ENCODE measurements around the gene BICRAL. TPM values are rescaled to one million over a fixed set of nuclear protein-coding genes. Genes with fewer than 3 reads are reported as not detected.
"Not testable (repeated sequence)": the region's sequence is repeated elsewhere in the genome, so short reads cannot be mapped to it uniquely, and the experiment has no call there.

The BICRAL gene
- total RNA-seq (10 to 100 TPM; 20.0 to 27.5 (median 25.3) TPM), polyA plus RNA-seq (1 to 10 TPM; 3.4 to 4.8 (median 3.4) TPM)
- long read RNA-seq, donor 1, full-length matches to known transcripts = 1 of 1 reads
- long read RNA-seq, donor 1, partial matches to known transcripts = 0 of 1 reads
- long read RNA-seq, donor 1, other reads (novel, unspliced or antisense) = 0 of 1 reads
- long read RNA-seq, donor 2 = 0 reads

DNA sequence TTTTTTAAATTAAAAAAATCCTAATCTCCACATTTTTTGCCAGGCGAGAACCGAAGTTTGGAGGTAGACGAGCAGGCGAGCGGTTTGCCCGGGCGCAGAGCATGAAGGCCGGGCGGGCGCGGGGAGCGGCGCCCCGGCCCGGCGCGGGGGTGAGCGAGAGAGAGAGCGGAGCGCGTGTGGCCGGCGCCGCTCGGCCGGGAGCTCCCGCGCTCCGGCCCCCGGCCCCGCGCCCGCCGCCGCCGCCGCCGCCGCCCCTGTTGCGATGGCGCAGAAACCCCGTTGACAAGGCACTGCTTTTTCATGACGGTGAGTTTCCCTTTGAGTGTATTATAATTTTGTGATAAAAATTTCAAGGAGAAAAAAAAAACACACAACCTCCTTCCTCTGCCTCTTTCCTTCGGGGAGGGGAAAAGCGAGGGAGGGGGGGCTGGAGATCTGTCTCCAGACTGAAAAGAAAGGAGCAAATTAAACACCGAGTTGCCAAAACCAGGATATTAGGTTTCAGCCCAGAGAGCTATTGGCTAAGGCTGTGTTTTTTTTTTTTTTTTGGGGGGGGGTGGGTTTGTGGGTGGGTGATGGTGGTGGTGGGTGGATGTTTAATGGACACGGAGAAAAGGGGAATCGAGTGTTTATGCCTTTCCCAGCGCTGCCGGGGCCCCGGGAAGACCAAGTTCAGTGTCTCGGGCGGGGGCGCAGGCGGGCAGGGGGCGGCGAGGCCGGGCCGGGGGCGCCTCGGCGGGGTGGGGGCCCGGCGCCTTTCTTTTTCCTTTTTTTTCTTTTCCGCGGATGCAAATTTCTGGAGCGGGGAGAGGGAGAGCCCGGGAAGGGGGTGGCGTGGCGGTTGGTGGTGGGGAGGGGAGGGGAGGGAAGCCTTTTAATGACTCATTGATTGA is at the start of gene BICRAL:
BICRAL (plus strand) TSS at position 257 of the 893 bp plus-strand sequence. CDS start 39,971 bp downstream, outside the sequence.
- intact Hi-C loops (cut with DNase I; ENCODE audit: low total_unique reads) = no loop called here
- H3K4me3 ChIP-seq = peak within 1 kb of the TSS; percentile 46 to 71 (median 56)
- H3K4me1 ChIP-seq = peaks cover 37 to 75% (median 50%) of the 10 kb centered on the region in 6 donors
- DNase-seq = peak; percentile 89
- TF ChIP-seq CTCF (IDR thresholded peaks at IDR 0.05 in 8 of 11, conservative IDR thresholded peaks at IDR 0.05 in 3 of 11) = no peak
- no peak for TF ChIP-seq POLR2A (IDR thresholded peaks at IDR 0.05)
- peak; percentile 36 to 66 (median 62) for TF ChIP-seq POLR2AphosphoS5 (IDR thresholded peaks at IDR 0.05)
- peak within 1 kb of the TSS; percentile 97 to 100 (median 100) for H3K27ac ChIP-seq
- no peaks in the 10 kb centered on the region for H3K27me3 ChIP-seq (replicated peaks in 1 of 7)
- H3K36me3 ChIP-seq = no peaks in the 10 kb centered on the region
- WGBS, 5 donors = 0 to 1% (median 1%) methylated on average over 50 to 68 of the region's 70 CpGs
- H3K9me3 ChIP-seq = no peaks in the 10 kb centered on the region

DNA sequence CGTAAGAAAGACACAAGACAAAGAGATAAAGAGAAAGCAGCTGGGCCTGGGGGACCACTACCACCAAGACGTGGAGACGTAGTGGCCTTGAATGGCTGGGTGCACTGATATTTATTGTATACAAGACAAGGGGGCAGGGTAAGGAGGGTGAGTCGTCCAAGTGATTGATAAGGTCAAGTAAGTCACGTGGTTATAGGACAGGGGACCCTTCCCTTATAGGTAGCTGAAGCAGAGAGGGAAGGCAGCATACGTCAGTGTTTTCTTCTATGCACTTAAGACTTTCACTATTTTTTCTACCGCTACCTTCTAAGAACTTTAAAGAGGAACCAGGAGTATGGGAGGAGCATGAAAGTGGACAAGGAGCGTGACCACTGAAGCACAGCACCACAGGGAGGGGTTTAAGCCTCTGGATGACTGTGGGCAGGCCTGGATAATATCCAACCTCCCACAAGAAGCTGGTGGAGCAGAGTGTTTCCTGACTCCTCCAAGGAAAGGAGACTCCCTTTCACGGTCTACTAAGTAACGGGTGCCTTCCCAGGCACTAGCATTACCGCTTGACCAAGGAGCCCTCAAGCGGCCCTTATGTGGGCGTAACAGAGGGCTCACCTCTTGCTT is 47.9 kb upstream of the BICRAL start:
- H3K4me1 ChIP-seq; DNase-seq; H3K27me3 ChIP-seq (replicated peaks in 1 of 7); H3K27ac ChIP-seq; H3K9me3 ChIP-seq; intact Hi-C loops (cut with DNase I; ENCODE audit: low total_unique reads); H3K4me3 ChIP-seq; H3K36me3 ChIP-seq: not testable (repeated sequence)
- 66 to 82% (median 75%) methylated on average over 13 of the region's 13 CpGs for WGBS, 5 donors

DNA sequence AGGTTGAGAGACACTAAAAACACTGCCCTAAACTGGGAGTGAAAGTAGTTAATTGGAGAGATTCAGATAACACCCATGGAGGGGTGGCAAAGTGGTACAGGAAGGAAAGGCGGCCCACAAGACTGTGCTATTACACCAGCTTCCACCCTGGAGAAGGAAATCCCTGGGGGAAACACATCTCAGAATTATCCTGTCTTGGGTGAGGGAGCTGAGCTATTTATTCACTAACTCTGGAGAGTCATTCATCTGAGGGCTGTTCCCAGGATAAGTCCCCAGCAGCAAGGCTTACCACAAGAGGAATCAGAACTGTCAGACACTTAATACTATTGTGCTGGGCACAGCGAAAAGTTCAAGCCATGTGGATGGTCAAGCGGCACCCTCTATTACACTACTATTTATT is 45.9 kb upstream of the BICRAL start:
- 85 to 96% (median 90%) methylated on average over 3 of the region's 3 CpGs for WGBS, 5 donors
- Histone ChIP-seq H3K4me3 (no peak overlapping the region), H3K27ac (no peak overlapping the region), H3K27me3 (replicated peaks in 1 of 7) (no peaks in the 10 kb centered on the region), H3K36me3 (no peaks in the 10 kb centered on the region), H3K4me1 (no peaks in the 10 kb centered on the region), H3K9me3 (no peaks in the 10 kb centered on the region)
- TF ChIP-seq POLR2A (IDR thresholded peaks at IDR 0.05) (no peak), CTCF (IDR thresholded peaks at IDR 0.05 in 8 of 11, conservative IDR thresholded peaks at IDR 0.05 in 3 of 11) (no peak), POLR2AphosphoS5 (IDR thresholded peaks at IDR 0.05) (no peak)
- DNase-seq = no peak
- intact Hi-C loops (cut with DNase I; ENCODE audit: low total_unique reads) = no loop called here

DNA sequence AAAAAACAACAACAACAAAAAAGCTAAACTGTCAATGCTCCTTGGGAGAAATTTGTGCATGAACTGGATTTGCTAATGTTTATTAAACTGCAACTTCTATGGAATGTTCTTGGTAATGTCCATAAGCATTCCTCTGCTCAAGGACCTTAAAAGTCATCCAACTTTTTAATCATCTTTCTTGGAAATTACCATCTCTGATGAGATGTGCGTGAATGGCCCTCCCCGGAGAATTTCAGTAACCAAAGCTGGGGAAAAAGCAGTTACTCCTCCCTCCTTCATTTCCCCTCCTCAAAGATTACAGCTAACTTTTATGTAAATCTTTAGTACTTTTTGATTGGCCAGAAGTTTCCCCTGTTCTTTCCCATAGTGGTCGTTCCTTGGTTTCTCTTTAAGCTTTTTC is 41.1 kb upstream of the BICRAL start:
- no peaks in the 10 kb centered on the region for H3K27me3 ChIP-seq (replicated peaks in 1 of 7)
- H3K4me3 ChIP-seq = no peak overlapping the region
- H3K36me3 ChIP-seq = peaks cover 0 to 7% (median 0%) of the 10 kb centered on the region in 6 donors
- H3K4me1 ChIP-seq = peaks cover 15 to 34% (median 20%) of the 10 kb centered on the region in 6 donors
- H3K9me3 ChIP-seq = no peaks in the 10 kb centered on the region
- intact Hi-C loops (cut with DNase I; ENCODE audit: low total_unique reads) = loop anchor here (10.0 kb wide), 1 partner anchor 134 kb away; the partner anchor contains the start of gene RPL7L1
- TF ChIP-seq POLR2A (IDR thresholded peaks at IDR 0.05) (no peak), POLR2AphosphoS5 (IDR thresholded peaks at IDR 0.05) (no peak), CTCF (IDR thresholded peaks at IDR 0.05 in 8 of 11, conservative IDR thresholded peaks at IDR 0.05 in 3 of 11) (no peak)
- no peak overlapping the region for H3K27ac ChIP-seq
- DNase-seq = no peak
- WGBS, 5 donors = 52 to 68% (median 60%) methylated on average over 3 of the region's 3 CpGs

Data from spleen (tissue), 13 donors.